Measurements from ENCODE around the gene DPP6. TPM values are rescaled to one million over a fixed set of nuclear protein-coding genes. Genes with fewer than 3 reads are reported as not detected.

The DPP6 gene
- total RNA-seq, 4 donors from 2014 or later = 13.4 to 33.2 (median 26.8) TPM

DNA sequence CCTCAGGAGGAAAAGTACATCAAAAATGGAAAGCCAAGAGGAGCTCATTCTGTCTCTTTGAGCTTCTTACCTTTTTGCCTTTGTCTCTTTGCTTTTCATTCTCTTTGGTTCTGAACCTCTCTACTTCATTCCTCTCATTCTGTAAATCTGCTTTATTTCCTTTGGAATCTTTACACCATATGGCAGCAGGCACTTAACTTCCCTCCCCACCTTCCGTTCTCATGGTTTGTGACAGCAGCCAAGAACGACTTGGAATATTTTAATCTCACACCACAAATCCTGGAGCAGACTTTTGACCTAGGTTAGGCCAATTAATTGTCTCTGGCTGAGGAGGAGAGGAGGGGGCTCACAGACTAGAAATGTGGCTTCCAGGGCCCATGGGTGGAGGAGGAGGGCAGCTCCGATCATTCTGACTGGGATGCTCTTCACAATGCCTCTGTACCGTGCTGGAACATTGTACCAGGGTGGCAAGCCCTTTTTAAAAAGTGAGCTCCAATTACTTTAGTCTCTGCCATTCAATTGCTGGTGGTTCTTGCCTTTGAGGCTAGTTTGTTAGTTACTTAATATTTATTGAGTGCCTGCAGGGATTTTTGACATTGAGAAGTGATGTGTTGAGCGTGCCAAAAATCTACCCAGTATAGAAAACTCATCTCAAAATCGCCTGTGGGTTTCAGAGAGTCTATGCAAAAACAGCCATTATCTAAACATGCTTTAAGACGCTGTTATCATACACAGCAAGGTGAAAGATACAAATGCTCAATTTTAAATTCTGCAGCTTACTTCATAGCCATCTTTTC is 386.6 kb downstream of the DPP6 start:
- no peak for TF ChIP-seq POLR2A (IDR thresholded peaks at IDR 0.05; ENCODE audit: low read depth)
- TF ChIP-seq EP300 (IDR thresholded peaks at IDR 0.05) = no peak
- TF ChIP-seq, protein P1, sequence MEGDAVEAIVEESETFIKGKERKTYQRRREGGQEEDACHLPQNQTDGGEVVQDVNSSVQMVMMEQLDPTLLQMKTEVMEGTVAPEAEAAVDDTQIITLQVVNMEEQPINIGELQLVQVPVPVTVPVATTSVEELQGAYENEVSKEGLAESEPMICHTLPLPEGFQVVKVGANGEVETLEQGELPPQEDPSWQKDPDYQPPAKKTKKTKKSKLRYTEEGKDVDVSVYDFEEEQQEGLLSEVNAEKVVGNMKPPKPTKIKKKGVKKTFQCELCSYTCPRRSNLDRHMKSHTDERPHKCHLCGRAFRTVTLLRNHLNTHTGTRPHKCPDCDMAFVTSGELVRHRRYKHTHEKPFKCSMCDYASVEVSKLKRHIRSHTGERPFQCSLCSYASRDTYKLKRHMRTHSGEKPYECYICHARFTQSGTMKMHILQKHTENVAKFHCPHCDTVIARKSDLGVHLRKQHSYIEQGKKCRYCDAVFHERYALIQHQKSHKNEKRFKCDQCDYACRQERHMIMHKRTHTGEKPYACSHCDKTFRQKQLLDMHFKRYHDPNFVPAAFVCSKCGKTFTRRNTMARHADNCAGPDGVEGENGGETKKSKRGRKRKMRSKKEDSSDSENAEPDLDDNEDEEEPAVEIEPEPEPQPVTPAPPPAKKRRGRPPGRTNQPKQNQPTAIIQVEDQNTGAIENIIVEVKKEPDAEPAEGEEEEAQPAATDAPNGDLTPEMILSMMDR (IDR thresholded peaks at IDR 0.05) = no peak
- TF ChIP-seq POLR2AphosphoS5 (IDR thresholded peaks at IDR 0.05) = no peak

DNA sequence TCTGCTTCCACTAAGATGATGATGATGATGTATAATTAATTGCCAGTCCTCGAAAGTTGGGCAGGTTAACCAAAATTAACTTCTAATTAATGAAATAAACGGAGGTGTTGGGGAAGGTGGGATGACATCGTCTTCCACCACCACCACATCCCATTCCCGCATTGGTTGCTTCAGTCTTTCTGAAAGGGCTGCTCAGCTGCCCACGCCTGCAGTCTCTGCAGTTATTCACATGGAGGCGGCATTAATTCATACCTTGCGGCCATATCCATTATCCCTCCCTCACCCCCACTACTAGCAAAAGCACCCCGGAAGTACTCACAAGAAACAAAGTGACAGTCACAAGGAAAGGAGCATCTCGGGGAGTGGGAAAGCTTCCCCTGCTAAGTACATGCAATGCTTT is 387.9 kb downstream of the DPP6 start:
- Histone ChIP-seq H3K4me3 (no peak overlapping the region), H3K27ac (replicated peaks in 1 of 4) (no peak overlapping the region), H3K4me1 (no peaks in the 10 kb centered on the region), H3K36me3 (no peaks in the 10 kb centered on the region), H3K9me3 (no peaks in the 10 kb centered on the region), H3K27me3 (no peaks in the 10 kb centered on the region)
- DNase-seq (ENCODE audit: extremely low spot score) = no peak
- 86% methylated on average over 9 of the region's 9 CpGs for WGBS
- TF ChIP-seq POLR2A (IDR thresholded peaks at IDR 0.05; ENCODE audit: low read depth) = no peak
- TF ChIP-seq POLR2AphosphoS5 (IDR thresholded peaks at IDR 0.05) = no peak
- intact Hi-C loops (cut with DNase I) = no loop called here

More for the DNA sequence above, 386.6 kb downstream of the DPP6 start:
- Histone ChIP-seq H3K9me3 (no peaks in the 10 kb centered on the region), H3K36me3 (no peaks in the 10 kb centered on the region), H3K4me1 (no peaks in the 10 kb centered on the region), H3K4me3 (no peak overlapping the region), H3K27ac (replicated peaks in 1 of 4) (no peak overlapping the region), H3K27me3 (no peaks in the 10 kb centered on the region)
- 63% methylated on average over 7 of the region's 7 CpGs for WGBS
- intact Hi-C loops (cut with DNase I) = no loop called here
- DNase-seq (ENCODE audit: extremely low spot score) = no peak

DNA sequence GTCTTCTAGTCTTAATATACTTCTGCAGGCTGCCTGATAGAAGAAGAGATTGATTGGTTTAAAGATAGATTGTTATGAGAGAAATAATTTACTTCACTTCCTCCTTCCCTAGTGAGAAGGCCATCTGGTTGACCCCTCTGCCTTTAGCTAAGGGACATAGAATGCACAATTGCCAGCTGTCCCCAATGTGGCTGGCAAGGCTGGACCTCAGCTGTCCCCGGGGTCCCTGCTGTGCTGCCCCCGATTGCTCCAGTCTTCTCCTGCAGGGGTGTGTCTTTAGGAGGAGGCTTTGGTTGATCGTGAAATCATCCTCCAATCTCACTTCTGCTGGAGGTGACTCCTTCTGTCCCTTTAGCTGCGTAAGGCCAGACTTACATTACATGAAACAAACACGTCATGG is 388.5 kb downstream of the DPP6 start:
- Histone ChIP-seq H3K27ac (replicated peaks in 1 of 4) (no peak overlapping the region), H3K27me3 (no peaks in the 10 kb centered on the region), H3K9me3 (no peaks in the 10 kb centered on the region), H3K4me3 (no peak overlapping the region), H3K4me1 (no peaks in the 10 kb centered on the region), H3K36me3 (no peaks in the 10 kb centered on the region)
- TF ChIP-seq, protein P1 (IDR thresholded peaks at IDR 0.05) = no peak
- TF ChIP-seq EP300 (IDR thresholded peaks at IDR 0.05) (no peak), POLR2A (IDR thresholded peaks at IDR 0.05; ENCODE audit: low read depth) (no peak), POLR2AphosphoS5 (IDR thresholded peaks at IDR 0.05) (no peak)
- intact Hi-C loops (cut with DNase I) = no loop called here
- no peak for DNase-seq (ENCODE audit: extremely low spot score)
- WGBS = 85% methylated on average over 4 of the region's 5 CpGs

DNA sequence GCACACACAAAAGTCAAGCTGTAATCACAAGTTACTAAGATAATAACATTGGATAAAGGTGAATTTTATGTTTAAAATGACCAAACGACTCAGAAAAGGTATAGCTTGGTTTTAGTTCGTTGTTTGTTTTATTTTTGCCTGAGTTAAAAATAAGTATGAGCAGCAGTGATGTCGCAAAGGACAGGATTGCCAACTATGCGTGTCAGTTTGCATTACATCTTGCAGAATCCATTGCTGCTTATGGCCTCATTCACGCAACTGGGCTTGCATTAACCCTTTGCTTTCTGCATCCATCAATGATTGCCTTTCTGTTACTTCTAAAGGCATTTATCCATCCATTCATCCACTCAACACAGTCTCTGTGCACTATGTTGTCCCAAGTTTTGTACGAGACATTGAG is 389.6 kb downstream of the DPP6 start:
- Histone ChIP-seq H3K27ac (replicated peaks in 1 of 4) (no peak overlapping the region), H3K4me1 (no peaks in the 10 kb centered on the region), H3K36me3 (no peaks in the 10 kb centered on the region), H3K9me3 (no peaks in the 10 kb centered on the region), H3K4me3 (no peak overlapping the region), H3K27me3 (no peaks in the 10 kb centered on the region)
- whole genome bisulfite sequencing = 33% methylated on average over 6 of the region's 6 CpGs
- no peak for TF ChIP-seq POLR2A (IDR thresholded peaks at IDR 0.05; ENCODE audit: low read depth)
- TF ChIP-seq EP300 (IDR thresholded peaks at IDR 0.05) = no peak
- TF ChIP-seq, protein P1 (IDR thresholded peaks at IDR 0.05) = no peak
- TF ChIP-seq POLR2AphosphoS5 (IDR thresholded peaks at IDR 0.05) = no peak
- no peak for DNase-seq (ENCODE audit: extremely low spot score)
- intact Hi-C loops (cut with DNase I) = no loop called here

DNA sequence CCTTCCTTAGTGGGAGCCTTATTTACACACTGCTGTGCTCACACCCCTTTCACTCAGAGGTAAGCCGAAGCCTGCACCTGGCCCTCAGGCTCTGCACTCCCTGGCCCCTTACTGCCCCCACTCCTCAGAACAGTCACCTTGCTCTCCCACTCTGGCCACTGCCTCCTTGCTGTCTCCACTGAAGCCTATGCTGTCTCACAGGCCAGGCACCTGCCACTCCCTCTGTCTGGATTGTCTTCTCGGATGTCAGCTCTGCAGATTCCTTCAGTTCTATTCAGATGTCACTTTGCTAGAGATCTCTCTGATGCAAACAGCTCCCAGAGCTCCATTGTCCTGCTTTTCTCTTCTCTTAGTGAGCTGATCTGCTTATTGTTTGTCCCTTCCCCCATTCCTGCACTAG is 390.7 kb downstream of the DPP6 start:
- no peak overlapping the region for H3K4me3 ChIP-seq
- no peak overlapping the region for H3K27ac ChIP-seq (replicated peaks in 1 of 4)
- 68% methylated on average over 2 of the region's 2 CpGs for WGBS
- H3K36me3 ChIP-seq = no peaks in the 10 kb centered on the region
- TF ChIP-seq, protein P1 (IDR thresholded peaks at IDR 0.05) = no peak
- TF ChIP-seq EP300 (IDR thresholded peaks at IDR 0.05) = no peak
- TF ChIP-seq POLR2AphosphoS5 (IDR thresholded peaks at IDR 0.05) = no peak
- TF ChIP-seq POLR2A (IDR thresholded peaks at IDR 0.05; ENCODE audit: low read depth) = no peak
- intact Hi-C loops (cut with DNase I) = no loop called here
- H3K27me3 ChIP-seq = no peaks in the 10 kb centered on the region
- no peaks in the 10 kb centered on the region for H3K9me3 ChIP-seq
- H3K4me1 ChIP-seq = no peaks in the 10 kb centered on the region
- DNase-seq (ENCODE audit: extremely low spot score) = no peak
